ENCODE results near the gene SHISA6. TPM values are rescaled to one million over a fixed set of nuclear protein-coding genes. Genes with fewer than 3 reads are reported as not detected.

SHISA6 gene
- total RNA-seq, 1 experiment from 2014 or later = 2.9 TPM

DNA sequence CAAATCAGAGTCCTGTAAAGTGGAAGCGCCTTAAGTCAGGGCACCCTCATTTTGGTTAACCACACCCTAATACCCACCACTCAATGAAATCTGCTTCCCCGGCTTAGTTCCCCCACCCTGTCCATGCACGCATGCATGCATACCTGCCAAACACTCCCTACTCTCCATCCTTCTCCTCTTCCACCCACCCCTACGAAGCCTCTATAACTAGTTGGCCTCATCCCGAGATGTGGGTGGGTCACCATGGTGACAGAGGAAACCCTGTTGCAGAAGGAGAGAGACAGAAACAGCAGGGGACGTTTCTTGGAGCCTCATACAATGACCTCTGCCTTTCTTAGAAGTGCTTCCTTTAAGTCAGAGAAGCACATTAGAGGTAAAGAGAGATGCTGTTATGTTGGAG lies 310.4 kb downstream of the SHISA6 start:
- WGBS (ENCODE audit: extremely low coverage, insufficient read length, low lambda C conversion rate) = no CpG with 5 or more reads among the region's 6 CpGs
- Histone ChIP-seq H3K23ac (ENCODE audit: insufficient read length, low read depth, low read length) (no peak overlapping the region), H3K27ac (ENCODE audit: insufficient read length, low read depth, low read length) (no peak overlapping the region)

More for the DNA sequence above, 310.4 kb downstream of the SHISA6 start:
- Histone ChIP-seq H2BK12ac (ENCODE audit: insufficient read length, low read depth, low read length) (no peak overlapping the region), H2BK5ac (ENCODE audit: insufficient read length, low read length) (no peak overlapping the region), H3K4me1 (ENCODE audit: insufficient read depth, low read length) (no peaks in the 10 kb centered on the region; the same call in 1 of the 2 replicates), H2BK15ac (ENCODE audit: low read depth, low read length) (no peak overlapping the region), H2BK120ac (ENCODE audit: low read depth, low read length, poor library complexity, severe bottlenecking) (no peak overlapping the region), H2BK20ac (ENCODE audit: low read depth, low read length, poor library complexity, severe bottlenecking) (no peak overlapping the region), H2AK5ac (ENCODE audit: insufficient read length, low read length) (no peak overlapping the region), H3K56ac (ENCODE audit: insufficient read length, low read depth, low read length) (no peak overlapping the region), H3K23me2 (ENCODE audit: insufficient read length, low read depth, low read length, poor library complexity, severe bottlenecking) (no peaks in the 10 kb centered on the region), H3K79me2 (ENCODE audit: insufficient read depth, low read length) (no peaks in the 10 kb centered on the region), H3K27me3 (ENCODE audit: insufficient read depth, low read length) (no peaks in the 10 kb centered on the region), H3K9me3 (ENCODE audit: control insufficient read depth, low read depth, low read length) (no peaks in the 10 kb centered on the region), H3K79me1 (ENCODE audit: insufficient read depth, low read depth, low read length, poor library complexity, severe bottlenecking) (no peaks in the 10 kb centered on the region), H3K4ac (ENCODE audit: low read depth, low read length) (no peak overlapping the region), H2AFZ (ENCODE audit: low read length) (no peak overlapping the region), H3K4me2 (ENCODE audit: insufficient read depth, insufficient read length, low read length) (no peak overlapping the region), H3K18ac (ENCODE audit: insufficient read length, low read depth, low read length) (no peak overlapping the region), H3K14ac (ENCODE audit: insufficient read depth, low read length) (no peak overlapping the region), H3K9ac (ENCODE audit: extremely low read depth, insufficient read length, low read length) (no peak overlapping the region), H3T11ph (ENCODE audit: low read length) (no peak overlapping the region), H4K8ac (replicated peaks; ENCODE audit: insufficient read length, low read depth, low read length) (no peak overlapping the region), H4K20me1 (ENCODE audit: control insufficient read depth, insufficient read depth, insufficient read length) (no peaks in the 10 kb centered on the region), H4K91ac (ENCODE audit: insufficient read length, low read depth, low read length) (no peak overlapping the region), H4K5ac (ENCODE audit: insufficient read length, low read depth, low read length) (no peak overlapping the region)
- Mint-ChIP-seq H3K36me3 (ENCODE audit: insufficient read depth in 1 of 3, low read depth in 3 of 3) (no peaks in the 10 kb centered on the region), H3K4me1 (peaks cover 4 to 5% of the 10 kb centered on the region in 2 experiments; a peak in 2 of 4 replicates), H3K27ac (no peak overlapping the region), H3K27me3 (ENCODE audit: low read depth) (peaks cover 4% of the 10 kb centered on the region), H3K4me3 (no peak overlapping the region), H3K9me3 (no peaks in the 10 kb centered on the region; a peak in 1 of 5 replicates)
- TF ChIP-seq, protein P1, sequence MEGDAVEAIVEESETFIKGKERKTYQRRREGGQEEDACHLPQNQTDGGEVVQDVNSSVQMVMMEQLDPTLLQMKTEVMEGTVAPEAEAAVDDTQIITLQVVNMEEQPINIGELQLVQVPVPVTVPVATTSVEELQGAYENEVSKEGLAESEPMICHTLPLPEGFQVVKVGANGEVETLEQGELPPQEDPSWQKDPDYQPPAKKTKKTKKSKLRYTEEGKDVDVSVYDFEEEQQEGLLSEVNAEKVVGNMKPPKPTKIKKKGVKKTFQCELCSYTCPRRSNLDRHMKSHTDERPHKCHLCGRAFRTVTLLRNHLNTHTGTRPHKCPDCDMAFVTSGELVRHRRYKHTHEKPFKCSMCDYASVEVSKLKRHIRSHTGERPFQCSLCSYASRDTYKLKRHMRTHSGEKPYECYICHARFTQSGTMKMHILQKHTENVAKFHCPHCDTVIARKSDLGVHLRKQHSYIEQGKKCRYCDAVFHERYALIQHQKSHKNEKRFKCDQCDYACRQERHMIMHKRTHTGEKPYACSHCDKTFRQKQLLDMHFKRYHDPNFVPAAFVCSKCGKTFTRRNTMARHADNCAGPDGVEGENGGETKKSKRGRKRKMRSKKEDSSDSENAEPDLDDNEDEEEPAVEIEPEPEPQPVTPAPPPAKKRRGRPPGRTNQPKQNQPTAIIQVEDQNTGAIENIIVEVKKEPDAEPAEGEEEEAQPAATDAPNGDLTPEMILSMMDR (conservative IDR thresholded peaks at IDR 0.05) = no peak
- DNase-seq = no peak
